AG09319 (cell line): Measurements from ENCODE around the gene HNRNPA1.
"Not testable (repeated sequence)": the region's sequence is repeated elsewhere in the genome, so short reads cannot be mapped to it uniquely, and the experiment has no call there.

Source experiments
- DNase-seq: peaks from one replicate; pipeline ENCODE4 v3.0.0-alpha.2; 2010; ENCODE audit warnings: low read depth; ENCODE audit errors: extremely low read depth
- CTCF ChIP-seq: IDR thresholded peaks from 2 replicates; pipeline ENCODE4 v1.5.1; 2011; ENCODE audit warnings: low read depth, mild to moderate bottlenecking, inconsistent platforms, low read length, moderate library complexity

Gene HNRNPA1

GRCh38 chr12:54276368-54276767 is 4.2 kb upstream of the HNRNPA1 start:
- TF ChIP-seq CTCF, result no peak

GRCh38 chr12:54277823-54278276 is 2.7 kb upstream of the HNRNPA1 start:
- TF ChIP-seq CTCF, result no peak
- no peak for DNase-seq

More at GRCh38 chr12:54276368-54276767, 4.2 kb upstream of the HNRNPA1 start:
- DNase-seq, result no peak

GRCh38 chr12:54279227-54279631 is 1.3 kb upstream of the HNRNPA1 start:
- DNase-seq, result no peak

GRCh38 chr12:54279632-54280467 is 676 bp upstream of the HNRNPA1 start, which contains the start of gene CBX5:
Gene CBX5, minus strand, starts transcription at chr12:54280122. Its CDS starts 22,472 bp downstream, at chr12:54257650.
- peak; percentile 100 for DNase-seq
- TF ChIP-seq CTCF, result no peak

More at GRCh38 chr12:54279227-54279631, 1.3 kb upstream of the HNRNPA1 start:
- TF ChIP-seq CTCF, result no peak

GRCh38 chr12:54281261-54281638 is 724 bp downstream of the HNRNPA1 start:
- not testable (repeated sequence) for DNase-seq

GRCh38 chr12:54281694-54282093 is 1.2 kb downstream of the HNRNPA1 start:
- not testable (repeated sequence) for DNase-seq

- no peak for TF ChIP-seq CTCF
- no peak for DNase-seq
Measured at GRCh38 chr12:54282949-54283593, 2.5 kb downstream of the HNRNPA1 start.

- not testable (repeated sequence) for DNase-seq
Measured at GRCh38 chr12:54284070-54284780, 3.7 kb downstream of the HNRNPA1 start.
